T47D (cell line): ENCODE measurements around the gene POLD1.
"Not testable (repeated sequence)": the region's sequence is repeated elsewhere in the genome, so short reads cannot be mapped to it uniquely, and the experiment has no call there.

Experiments used
- DNase-seq, 2 experiments: peaks; one replicate each; pipeline versions ENCODE4 v3.0.0 to v3.0.0-alpha.2; 2011 to 2012; ENCODE audit warnings: low read depth in 1 of 2, low spot score in 1 of 2
- JUND ChIP-seq: IDR thresholded peaks from 2 replicates; pipeline ENCODE4 v1.6.1; 2012; ENCODE audit warnings: low read depth
- in situ Hi-C: cut with HindIII; loops from 2 replicates; pipeline ENCODE4 v1.10.0; 2016; ENCODE audit warnings: low sequenced_read_pairs, low pct_unique_long_range_greater_than_20kb

Gene POLD1

GRCh38 chr19:50431343-50432220 lies 47.4 kb downstream of the POLD1 start:
- in situ Hi-C loops, result no loop called here
- TF ChIP-seq JUND, result no peak

GRCh38 chr19:50432221-50433028 lies 48.3 kb downstream of the POLD1 start, which contains the start of gene MYBPC2:
TSS of gene MYBPC2 (plus strand) at chr19:50432892. CDS start at chr19:50432954, 62 bp downstream.
- no peak for TF ChIP-seq JUND
- in situ Hi-C loops, result no loop called here
- no peak for DNase-seq

More at GRCh38 chr19:50431343-50432220, 47.4 kb downstream of the POLD1 start:
- peak; percentile 65 to 74 for DNase-seq

GRCh38 chr19:50433201-50434180 lies 49.3 kb downstream of the POLD1 start:
- in situ Hi-C loops, result no loop called here
- no peak for DNase-seq
- TF ChIP-seq JUND, result no peak

GRCh38 chr19:50434525-50434924 lies 50.4 kb downstream of the POLD1 start:
- in situ Hi-C loops, result no loop called here
- TF ChIP-seq JUND, result no peak
- DNase-seq, result no peak

GRCh38 chr19:50435221-50435620 lies 51.1 kb downstream of the POLD1 start:
- no peak for DNase-seq
- TF ChIP-seq JUND, result no peak
- in situ Hi-C loops, result no loop called here

GRCh38 chr19:50435627-50436026 lies 51.5 kb downstream of the POLD1 start:
- in situ Hi-C loops, result no loop called here
- DNase-seq, result no peak
- TF ChIP-seq JUND, result no peak

GRCh38 chr19:50437862-50438449 lies 53.8 kb downstream of the POLD1 start:
- in situ Hi-C loops, result no loop called here
- no peak for TF ChIP-seq JUND
- DNase-seq, result no peak

- in situ Hi-C loops, DNase-seq: not testable (repeated sequence)
These were observed 55.0 kb downstream of the POLD1 start for GRCh38 chr19:50439130-50439529.

- in situ Hi-C loops, result no loop called here
- TF ChIP-seq JUND, result no peak
These were observed 59.9 kb downstream of the POLD1 start for GRCh38 chr19:50444059-50444458.

GRCh38 chr19:50447053-50447452 lies 62.9 kb downstream of the POLD1 start:
- TF ChIP-seq JUND, result no peak
- in situ Hi-C loops, result no loop called here
- no peak for DNase-seq

More at GRCh38 chr19:50444059-50444458, 59.9 kb downstream of the POLD1 start:
- DNase-seq, result no peak

GRCh38 chr19:50447750-50448149 lies 63.6 kb downstream of the POLD1 start:
- DNase-seq, result no peak
- in situ Hi-C loops, result no loop called here
- no peak for TF ChIP-seq JUND
